22Rv1 (cell line): Measurements from ENCODE around the gene CFL2.
A peak's percentile ranks its signal among the peaks of the same experiment; 100 is the strongest.

Experiments
- H3K27ac ChIP-seq: fragments of 450-650 bp; 2 replicates; pipeline ENCODE4 v1.5.1; 2017
- ZFX ChIP-seq: fragments of 450-650 bp; IDR thresholded peaks from 2 replicates; pipeline ENCODE4 v1.6.1; 2017; ENCODE audit warnings: antibody characterized with exemption, borderline replicate concordance
- TF ChIP-seq, protein P1 (sequence below): fragments of 450-650 bp; IDR thresholded peaks from 2 replicates; pipeline ENCODE4 v1.5.1; 2017; ENCODE audit warnings: mild to moderate bottlenecking

CFL2 gene

DNA sequence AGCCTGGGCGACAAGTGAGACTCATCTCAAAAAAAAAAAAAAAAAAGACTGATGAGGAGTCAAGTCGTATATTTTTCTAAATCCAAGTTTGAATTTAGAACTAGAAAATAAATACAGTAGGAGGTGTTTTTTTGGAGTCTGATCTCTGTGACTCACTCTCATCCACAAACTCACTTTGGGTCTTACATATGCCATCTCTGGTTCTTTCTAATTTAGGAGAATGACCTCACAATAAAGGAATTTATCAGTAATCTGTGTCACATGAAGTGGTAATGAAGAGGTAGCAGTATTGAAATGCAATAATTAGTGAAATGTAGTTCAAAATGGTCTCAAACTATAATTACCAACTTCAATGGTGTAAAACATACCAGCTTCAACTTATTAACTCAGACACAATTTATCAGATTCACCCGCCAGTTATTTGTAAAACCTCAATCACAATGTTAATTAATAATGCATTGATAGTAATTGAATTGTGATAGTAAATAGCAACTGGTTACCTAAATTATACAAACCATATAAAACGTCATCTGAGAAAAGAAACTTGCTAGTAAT lies 4.4 kb upstream of the CFL2 start:
- no peak for TF ChIP-seq ZFX
- TF ChIP-seq, protein P1, sequence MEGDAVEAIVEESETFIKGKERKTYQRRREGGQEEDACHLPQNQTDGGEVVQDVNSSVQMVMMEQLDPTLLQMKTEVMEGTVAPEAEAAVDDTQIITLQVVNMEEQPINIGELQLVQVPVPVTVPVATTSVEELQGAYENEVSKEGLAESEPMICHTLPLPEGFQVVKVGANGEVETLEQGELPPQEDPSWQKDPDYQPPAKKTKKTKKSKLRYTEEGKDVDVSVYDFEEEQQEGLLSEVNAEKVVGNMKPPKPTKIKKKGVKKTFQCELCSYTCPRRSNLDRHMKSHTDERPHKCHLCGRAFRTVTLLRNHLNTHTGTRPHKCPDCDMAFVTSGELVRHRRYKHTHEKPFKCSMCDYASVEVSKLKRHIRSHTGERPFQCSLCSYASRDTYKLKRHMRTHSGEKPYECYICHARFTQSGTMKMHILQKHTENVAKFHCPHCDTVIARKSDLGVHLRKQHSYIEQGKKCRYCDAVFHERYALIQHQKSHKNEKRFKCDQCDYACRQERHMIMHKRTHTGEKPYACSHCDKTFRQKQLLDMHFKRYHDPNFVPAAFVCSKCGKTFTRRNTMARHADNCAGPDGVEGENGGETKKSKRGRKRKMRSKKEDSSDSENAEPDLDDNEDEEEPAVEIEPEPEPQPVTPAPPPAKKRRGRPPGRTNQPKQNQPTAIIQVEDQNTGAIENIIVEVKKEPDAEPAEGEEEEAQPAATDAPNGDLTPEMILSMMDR = no peak
- H3K27ac ChIP-seq = no peak overlapping the region

- TF ChIP-seq ZFX = no peak
- TF ChIP-seq, protein P1 = no peak
- peak overlapping the region; percentile 73 for H3K27ac ChIP-seq
Observed at GRCh38 chr14:34715127-34715863, 902 bp upstream of the CFL2 start.

- no peak for TF ChIP-seq ZFX
- TF ChIP-seq, protein P1 = no peak
- peak overlapping the region; percentile 73 for H3K27ac ChIP-seq
Observed at GRCh38 chr14:34713681-34714319, 593 bp downstream of the CFL2 start.

- H3K27ac ChIP-seq = peak overlapping the region; percentile 73
- TF ChIP-seq, protein P1 = no peak
- TF ChIP-seq ZFX = no peak
Observed at GRCh38 chr14:34713122-34713680, 1.2 kb downstream of the CFL2 start.

- H3K27ac ChIP-seq = no peak overlapping the region
- no peak for TF ChIP-seq ZFX
- TF ChIP-seq, protein P1 = no peak
Observed at GRCh38 chr14:34711796-34712712, 2.3 kb downstream of the CFL2 start.

DNA sequence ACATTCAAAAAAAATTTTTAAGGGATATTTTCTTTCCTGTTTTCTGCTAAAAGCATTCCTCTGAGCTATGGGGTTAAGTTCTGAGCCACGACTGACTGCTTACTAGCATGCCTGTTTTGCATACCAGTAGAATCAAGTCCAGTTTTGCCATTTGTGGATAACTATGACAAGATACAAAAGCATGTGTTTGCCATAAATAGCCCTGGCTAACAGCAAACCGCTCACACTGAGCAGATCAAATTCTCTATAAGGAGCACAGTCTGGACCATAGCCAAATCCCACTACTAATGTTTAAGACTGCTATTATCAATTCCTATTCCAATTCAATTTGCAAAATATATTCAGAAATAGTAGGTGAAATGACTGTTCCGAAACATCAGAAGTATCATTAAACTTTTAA lies 3.2 kb downstream of the CFL2 start:
- H3K27ac ChIP-seq = no peak overlapping the region
- no peak for TF ChIP-seq ZFX
- TF ChIP-seq, protein P1 = no peak
